Measurements from ENCODE around the gene ZNF547.
"Not testable (repeated sequence)": the region's sequence is repeated elsewhere in the genome, so short reads cannot be mapped to it uniquely, and the experiment has no call there.

ZNF547 gene

DNA sequence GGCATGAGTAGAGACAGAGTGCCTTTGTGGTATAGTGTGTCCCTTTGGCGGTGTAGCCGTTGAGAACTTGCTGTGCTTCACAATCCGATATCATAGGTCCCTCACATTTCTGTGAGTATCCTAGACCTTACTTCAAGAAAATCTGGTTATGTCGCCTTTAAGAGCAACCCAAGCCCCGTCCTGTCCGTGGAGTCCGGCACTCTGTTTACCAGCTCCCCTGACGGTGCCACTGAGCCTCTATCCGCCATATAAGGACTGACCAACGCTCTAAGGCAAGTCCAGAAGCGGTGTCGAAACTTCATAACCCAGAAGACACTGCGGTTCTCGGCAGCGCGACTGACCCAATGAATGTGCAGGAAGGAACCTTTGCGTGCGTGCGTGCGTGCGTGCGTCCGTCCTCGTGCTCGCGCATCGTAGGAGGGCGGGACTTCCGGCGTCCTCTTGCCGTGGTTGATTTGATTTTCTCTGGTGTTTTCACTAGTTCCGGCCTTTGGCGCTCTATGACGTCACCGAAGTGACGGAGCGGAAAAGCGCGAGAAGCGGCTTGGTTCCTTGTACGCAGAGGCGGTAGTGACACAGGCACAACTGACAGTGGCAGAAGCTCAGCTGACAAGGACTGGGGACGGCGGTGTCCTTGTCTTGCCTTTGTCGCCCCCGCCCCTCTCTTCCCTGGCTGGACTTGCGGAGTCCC, at the start of gene ZNF547, which contains the start of gene TRAPPC2B:
Gene ZNF547, plus strand, starts transcription at position 555 of the 691 bp plus-strand sequence. CDS start 5,005 bp downstream, outside the sequence.
Gene TRAPPC2B, plus strand, starts transcription at position 555 of the 691 bp plus-strand sequence. CDS start 1,283 bp downstream, outside the sequence.
- DNase-seq = peak; percentile 100

DNA sequence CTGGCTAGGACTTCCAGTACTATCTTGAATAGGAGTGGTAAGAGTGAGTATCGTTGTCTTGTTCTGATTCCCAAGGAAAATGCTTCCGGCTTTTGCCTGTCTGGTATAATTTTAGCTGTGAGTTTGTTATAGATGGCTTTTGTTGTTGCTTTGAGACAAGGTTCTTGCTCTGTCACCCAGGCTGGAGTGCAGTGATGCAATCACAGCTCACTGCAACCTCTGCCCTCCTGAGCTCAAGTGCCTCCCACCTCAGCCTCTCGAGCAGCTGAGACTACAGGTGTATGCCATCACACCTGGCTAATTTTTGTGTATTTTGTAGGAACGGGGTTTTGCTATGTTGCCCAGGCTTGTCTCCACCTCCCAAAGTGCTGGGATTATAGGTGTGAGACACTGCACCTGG, 49.2 kb upstream of the ZNF547 start:
- no peak for DNase-seq

DNA sequence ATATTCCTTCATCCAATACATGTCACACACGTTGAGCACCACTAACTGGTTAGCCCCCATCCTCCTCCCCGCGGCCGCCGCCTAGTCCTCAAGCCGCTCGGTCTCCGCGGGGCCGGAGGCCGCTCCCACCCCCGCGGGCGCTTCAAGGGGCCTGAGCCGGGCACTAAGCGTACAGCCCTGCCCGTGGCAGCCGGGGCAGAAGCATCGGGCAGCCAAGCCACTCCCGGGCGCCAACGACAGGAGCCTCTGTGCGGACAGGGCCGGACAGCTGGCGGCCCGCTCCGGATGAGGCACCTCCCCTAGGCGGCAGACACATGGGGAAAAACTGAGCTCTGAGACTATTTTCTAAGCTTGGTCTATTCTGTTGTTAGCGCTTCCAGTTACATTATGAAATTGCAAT, 45.8 kb upstream of the ZNF547 start:
- no peak for DNase-seq

DNA sequence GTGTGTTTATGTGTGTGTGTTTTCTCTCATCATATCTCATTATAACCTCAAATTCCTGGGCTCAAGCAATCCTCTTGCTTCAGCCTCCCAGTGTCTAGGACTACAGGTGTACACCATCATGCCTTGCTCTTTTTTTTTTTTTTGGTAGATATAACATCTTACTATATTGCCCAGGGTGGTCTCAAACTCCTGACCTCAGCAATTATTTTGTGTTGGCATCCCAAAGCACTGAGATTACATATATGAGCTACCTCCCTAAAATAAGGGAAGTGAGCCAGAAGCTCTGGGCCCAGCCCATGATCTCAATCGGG, 43.5 kb upstream of the ZNF547 start:
- no peak for DNase-seq

DNA sequence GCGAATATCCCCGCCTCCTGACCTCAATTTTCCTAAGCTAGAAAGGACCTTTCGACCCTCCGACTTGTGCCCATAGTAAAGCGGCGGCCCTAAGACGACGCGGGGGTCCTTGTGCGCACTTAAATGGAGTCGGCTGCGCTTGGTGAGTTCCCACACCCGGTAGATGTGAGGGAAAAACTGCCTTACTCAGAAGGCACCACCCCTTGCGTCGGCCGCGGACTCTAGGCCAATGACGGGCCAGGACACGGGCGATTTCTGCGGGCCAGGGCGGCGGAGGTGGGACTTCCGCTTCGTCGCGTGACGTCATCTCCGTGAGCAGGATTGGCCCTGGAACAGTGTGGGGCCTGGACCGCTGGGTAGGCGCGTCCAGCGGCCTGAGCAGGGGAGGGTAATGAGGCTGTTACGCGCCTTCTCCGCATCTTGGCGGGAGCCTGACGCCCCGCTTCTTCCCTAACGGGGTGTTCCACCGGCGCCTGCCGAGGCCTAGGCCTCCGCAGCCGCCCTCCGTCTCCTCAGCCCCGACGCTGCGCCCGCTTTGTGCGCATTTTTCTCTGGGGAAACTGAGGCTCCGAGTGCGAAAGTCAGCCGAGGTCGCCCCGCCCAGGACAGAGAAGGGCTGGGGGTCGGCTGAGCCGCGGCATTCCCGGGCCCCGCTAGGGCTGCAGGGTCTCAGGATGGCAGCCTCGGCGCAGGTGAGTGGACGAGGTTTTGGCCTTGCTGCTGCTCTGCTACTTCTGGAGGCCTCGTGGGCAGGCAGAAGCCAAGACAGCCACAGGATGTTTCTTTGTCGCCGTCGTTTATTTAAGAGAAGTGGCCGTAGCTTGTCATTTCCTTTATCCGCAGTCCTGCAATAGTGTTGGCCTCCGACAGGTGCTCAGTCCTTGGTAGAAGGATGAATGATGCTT, 42.9 kb upstream of the ZNF547 start, which contains the start of gene ZNF543:
Gene ZNF543, plus strand, starts transcription at position 293 of the 905 bp plus-strand sequence. Its CDS starts 382 bp downstream, at position 675.
- DNase-seq = peak; percentile 98

DNA sequence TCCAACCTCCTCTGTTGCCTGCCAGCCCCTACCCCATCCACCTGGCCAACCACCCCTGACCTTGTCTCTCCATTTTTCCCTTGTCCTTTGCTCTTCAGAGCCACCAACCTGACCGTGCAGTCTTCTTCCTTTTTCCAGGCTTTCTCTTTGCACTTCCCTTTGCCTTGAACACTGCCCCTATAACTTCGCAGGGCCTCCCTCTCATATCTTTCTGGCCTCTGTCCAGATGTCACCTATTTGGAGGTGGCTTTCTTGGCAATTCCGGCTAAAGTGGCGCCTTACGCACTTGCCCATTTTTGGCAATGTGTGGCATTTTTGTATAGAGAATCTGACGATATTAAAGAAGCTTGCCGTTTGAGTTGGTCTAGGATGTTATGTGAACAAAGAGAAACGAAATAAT, 42.2 kb upstream of the ZNF547 start:
- DNase-seq = no peak

DNA sequence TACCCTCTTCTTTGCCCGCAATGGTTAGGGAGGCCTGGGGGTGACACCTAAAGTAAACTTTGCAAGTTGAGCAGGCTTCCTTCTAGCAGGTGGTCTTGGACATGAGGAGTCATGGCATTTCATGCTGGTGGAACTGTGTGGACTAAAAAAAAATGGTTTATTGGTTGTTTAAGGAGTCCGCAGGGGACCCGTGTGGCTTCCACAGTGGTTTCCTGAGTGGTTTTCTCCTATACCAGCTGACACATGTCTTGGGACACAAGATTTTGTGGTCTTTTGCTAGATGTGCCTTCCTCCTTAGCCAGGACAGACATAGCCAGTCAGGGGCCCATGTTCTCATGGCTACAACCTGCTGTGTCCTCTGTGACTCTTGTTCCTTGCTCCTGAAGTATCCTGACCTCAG, 41.6 kb upstream of the ZNF547 start:
- no peak for DNase-seq

DNA sequence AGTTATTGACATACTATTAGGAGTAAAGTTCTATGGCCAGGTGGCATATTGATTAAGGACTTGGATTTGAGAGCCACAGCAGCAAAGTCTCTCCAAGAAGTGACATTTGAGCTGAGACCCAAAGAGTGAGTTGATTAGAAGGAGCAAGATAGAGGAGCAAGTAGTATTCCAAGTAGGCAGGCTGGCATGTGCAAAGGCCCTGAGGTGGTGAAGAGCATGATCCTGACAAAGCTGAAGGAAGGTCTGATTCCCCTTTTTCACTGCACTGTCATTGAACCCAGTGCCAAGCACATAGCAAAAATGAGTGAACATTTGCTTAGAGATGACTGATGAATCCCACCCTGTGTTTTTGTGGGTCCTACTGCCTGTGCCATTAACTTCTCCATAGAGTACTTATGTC, 38.4 kb upstream of the ZNF547 start:
- no peak for DNase-seq

DNA sequence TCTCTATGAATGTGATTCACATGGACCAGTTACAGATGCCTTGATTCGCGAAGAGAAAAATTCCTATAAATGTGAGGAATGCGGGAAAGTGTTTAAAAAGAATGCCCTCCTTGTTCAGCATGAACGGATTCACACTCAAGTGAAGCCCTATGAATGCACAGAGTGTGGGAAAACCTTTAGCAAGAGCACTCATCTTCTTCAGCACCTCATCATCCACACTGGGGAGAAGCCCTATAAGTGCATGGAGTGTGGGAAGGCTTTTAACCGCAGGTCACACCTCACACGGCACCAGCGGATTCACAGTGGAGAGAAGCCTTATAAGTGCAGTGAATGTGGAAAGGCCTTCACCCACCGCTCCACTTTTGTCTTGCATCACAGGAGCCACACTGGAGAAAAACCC, 35.4 kb upstream of the ZNF547 start:
- no peak for DNase-seq

DNA sequence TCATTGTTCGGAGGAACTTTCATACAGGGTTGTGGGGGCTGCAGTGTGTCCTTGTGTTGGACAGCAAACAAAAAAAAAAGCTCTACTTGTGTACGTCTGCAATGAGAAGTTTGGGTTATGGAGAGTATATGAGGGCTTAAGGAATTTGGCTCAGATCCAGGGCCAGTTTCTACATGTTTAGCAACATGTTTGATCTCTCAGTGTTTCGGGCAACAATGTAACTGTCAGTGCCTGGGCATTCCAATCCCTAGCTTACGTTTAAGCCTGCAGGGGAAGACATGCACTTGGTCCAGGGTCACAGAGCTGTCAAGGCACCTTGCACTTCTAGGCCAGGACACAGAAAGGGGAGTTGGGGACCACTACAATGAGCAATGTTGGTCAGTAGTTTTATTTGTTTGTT, 29.2 kb upstream of the ZNF547 start:
- DNase-seq = no peak

DNA sequence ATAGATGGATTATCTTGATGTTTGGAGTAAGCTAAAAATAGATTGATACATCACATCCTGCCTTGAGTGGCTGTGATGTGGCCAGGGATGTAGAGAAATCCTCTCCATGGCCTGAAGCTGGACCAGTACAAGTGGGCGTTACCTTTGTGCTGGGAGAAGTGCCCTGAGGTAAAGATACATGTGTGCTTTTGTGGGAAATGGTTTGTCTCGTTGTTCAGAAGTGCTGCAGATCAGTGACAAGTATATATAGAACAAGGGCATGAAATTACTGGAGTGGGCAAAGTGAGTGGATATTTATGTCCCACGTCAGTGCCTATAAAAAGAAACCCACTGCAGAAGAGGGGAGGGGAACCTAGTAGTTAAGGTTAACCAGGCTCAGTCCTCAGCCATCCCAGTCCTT, 24.5 kb upstream of the ZNF547 start:
- no peak for DNase-seq

DNA sequence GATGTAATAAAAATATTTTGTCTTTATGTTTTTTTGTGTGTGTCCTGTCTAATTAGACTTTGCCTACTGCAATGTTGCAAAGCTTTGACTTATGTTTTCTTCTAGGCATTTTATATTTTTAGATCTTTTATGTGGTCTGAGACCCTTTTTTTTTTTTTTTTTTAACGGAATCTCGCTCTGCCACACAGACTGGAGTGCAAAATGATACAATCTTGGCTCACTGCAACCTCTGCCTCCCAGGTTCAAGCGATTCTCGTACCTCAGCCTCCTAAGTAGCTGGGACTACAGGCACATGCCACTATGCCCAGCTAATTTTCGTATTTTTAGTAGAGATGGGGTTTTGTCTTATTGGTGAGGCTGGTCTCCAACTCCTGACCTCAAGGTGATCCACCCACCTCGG, 20.8 kb upstream of the ZNF547 start:
- DNase-seq = no peak

DNA sequence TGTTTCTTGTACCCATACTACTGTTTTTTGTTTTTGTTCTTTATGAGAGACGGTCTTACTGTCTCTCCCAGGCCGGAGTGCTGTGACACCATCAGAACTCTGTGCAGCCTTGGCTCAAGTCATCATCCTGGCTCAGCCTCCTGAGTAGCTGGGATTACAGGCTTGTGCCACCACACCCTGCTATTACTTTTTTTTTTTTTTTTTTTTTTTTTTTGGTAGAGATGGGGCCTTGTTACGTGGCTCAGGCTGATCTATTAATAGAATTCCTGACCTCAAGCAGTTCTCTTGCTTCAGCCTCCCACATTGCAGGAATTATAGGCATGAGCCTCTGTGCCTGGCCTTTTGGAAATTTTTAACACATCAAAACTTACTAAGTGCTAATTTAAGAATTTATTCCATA, 15.2 kb upstream of the ZNF547 start:
- DNase-seq = no peak

DNA sequence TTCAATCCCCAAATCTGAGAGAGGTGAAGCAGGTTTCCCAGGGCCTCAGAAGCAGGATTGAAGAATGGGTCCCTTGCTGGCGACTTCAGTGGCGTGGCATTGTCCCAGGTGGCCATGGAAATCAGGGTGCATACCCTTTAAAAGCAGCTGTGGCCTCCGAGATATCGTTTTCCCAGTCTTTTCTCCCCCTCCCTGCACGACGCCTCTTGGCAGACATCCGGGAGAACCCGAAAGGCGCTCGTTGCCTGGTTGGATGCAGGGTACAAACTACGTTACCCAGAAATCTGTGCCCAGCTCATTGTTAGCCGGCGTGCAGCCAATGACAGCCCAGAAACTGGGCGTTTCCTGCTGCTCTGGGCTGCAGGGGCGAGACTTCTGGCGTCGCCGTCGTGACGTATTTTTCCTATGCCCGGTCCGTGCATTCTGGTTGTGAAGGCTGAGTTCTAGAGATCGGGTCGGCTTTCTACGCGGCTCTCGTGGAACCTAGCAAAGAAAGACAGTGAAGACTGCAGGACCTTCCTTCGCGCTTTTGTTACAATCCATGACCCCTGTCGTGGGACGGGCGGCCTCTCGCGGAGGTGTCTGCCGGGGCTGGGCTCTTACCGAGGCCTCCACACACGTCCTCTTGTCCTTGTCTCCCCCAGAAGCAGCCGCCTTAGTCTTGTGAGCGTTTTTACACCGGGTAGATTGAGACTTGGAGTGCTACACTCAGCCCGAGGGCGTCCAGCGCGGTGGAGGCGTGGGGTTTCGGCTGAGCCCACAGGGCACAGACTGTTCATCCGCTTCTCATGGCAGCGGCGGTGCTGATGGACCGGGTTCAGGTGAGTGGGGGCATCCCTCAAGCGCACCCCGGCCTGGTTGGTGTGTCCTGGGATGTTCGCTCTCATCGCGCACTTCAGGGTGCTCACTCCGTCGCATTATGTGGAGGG, 12.2 kb upstream of the ZNF547 start, which contains the start of gene ZNF304:
Gene ZNF304, plus strand, starts transcription at position 395 of the 929 bp plus-strand sequence. Its CDS starts 394 bp downstream, at position 789.
- DNase-seq = peak; percentile 97

DNA sequence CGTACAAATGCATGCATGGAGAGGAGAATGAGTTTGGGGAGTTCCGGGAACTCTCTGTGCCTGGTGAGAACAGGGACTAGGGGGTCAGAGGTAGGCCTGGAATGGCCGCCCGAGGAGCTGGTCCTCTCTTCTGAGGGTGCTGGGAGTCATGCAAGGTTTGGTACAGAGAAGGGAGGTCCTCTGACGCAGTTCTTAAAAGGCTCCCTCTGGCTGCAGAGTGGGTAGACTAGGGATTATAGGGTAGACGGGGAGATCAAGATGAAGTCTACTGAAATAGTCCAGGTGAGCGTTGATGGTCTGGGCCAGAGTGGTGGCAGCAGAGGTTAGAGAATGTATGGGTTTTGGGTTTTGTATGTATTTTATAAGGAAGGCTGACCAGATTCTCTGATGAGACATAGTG, 11.5 kb upstream of the ZNF547 start:
- no peak for DNase-seq

DNA sequence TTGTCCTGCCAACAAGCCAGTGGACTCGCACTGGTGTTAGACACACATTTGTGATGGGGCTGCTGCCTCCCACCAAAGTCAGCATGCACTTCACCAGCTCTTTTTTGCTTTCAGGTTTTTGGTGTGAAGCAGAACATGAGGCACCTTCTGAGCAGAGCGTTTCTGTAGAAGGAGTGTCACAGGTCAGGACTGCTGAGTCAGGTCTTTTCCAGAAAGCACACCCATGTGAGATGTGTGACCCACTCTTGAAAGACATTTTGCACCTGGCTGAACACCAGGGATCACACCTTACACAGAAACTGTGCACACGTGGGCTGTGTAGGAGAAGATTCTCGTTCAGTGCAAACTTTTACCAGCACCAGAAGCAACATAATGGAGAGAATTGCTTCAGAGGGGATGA, 7.4 kb upstream of the ZNF547 start:
- DNase-seq = no peak

DNA sequence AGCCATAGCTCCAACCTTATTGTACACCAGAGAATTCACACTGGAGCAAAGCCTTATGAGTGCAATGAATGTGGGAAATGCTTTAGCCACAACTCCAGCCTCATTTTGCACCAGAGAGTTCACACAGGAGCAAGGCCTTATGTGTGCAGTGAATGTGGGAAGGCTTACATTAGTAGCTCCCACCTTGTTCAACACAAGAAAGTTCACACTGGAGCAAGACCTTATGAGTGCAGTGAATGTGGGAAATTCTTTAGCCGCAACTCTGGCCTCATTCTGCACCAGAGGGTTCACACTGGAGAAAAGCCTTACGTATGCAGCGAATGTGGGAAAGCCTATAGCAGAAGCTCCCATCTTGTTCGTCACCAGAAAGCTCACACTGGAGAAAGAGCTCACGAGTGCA, 5.9 kb upstream of the ZNF547 start:
- DNase-seq = no peak

DNA sequence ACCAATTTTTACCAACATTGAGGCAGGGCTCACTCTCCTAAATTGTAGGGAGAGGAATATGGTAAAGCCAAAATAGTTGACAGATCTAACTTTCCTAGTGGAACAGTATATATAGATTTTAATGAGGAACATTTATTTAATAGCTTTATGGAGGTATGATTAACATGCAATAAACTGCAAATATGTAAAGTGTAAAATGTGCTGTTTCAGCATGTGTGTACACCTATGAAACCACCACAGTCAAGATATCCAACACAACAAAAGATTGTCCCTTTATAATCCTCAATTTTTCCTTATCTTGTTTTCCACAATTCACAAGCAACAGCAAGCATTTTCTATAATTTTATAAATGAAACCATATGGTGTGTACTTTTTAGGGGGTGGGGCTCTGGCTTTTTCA, 4.1 kb upstream of the ZNF547 start:
- DNase-seq = no peak

DNA sequence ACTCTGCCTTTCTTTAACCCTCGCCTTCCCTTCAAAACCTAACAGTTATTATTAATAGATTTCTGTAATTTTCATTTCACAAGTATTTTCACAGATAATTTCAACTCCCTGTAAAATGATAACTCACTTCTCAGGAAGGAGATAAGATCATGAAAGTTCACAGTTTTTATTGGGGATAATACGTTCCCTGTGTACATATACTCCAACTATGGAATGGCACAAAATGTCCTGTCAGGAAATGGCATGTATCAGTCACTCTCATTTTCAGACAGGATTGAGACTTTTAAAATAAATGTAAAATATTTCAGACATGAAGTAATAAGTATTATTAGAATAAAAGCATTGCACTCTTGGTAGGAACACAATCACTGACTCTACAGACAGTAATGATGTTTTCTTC, 932 bp upstream of the ZNF547 start:
- no peak for DNase-seq

DNA sequence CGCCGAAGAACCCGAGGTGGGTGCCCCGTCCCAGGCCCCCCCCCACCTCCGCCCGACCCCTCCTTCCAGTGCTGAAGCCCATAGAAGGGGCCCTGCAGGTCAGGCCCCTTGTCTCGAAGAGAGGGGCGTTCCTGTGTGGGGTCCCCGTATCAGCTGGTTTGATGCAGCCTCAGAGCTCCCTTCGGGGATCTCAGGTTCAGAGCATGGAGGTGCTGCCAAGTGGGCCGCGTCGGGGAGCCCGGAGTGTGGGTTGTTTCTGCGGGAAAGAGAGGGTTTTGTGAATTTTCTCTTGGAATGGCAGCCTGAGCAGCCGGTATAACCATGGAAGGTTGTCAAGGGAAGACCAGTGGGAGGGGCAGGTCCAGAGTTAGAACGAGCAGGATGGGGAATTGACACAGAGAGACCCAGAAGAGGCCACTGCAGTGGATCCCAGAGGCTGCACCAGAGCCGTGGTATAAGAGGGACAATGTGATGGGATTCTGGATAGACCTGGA, 384 bp downstream of the ZNF547 start:
- no peak for DNase-seq

DNA sequence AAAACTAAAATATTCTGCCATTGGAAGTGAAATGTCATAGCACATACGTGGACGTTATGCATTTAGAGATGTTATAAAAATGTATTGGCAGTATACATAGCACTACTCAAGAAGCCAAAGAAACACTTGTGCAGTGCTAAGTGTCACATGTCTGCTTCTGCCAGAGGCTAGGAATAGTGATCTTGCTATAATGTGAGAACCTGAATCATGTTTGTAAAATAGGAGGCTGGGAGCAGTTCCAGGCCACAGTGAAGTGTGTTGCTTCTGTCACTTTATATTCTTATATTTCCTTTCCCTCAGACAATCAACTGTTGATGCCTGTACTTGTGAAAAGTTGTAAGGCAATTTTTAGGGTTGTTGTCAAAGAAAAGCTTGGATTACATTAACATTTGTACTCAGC, 3.4 kb downstream of the ZNF547 start:
- no peak for DNase-seq

DNA sequence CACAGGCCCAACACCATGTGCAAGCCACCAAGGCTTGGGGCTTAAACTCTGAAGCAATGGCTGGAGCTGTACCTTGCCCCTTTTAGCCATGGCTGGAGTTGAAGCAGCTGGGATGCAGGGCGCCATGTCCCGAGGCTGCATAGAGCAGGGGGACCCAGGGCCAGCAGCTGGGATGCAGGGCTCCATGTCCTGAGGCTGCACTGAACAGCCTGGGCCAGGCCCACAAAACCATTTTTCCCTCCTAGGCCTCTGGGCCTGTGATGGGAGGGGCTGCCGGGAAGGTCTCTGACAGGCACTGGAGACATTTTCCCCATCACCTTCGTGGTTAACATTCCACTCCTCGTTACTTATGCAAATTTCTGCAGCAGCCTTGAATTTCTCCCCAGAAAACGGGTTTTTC, 10.8 kb downstream of the ZNF547 start:
- DNase-seq = no peak

DNA sequence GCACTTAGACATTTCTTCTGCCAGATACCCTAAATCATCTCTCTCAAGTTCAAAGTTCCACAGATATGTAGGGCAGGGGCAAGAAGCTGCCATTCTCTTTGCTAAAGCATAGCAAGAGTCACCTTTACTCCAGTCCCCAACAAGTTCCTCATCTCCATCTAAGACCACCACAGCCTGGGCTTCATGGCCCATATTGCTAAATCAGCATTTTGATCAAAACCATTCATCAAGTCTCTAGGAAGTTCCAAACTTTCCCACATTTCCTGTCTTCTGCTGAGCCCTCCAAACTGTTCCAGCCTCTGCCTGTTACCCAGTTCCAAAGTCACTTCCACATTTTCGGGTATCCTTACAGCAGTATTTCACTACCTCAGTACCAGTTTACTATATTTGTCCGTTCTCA, 11.3 kb downstream of the ZNF547 start:
- DNase-seq = not testable (repeated sequence)
